Medulla oblongata (tissue), 1 donor: ENCODE data around the gene EP400.

Experiments used
- DNase-seq: peaks from one replicate; pipeline ENCODE4 v3.0.0-alpha.2; 2015; ENCODE audit errors: extremely low spot score

EP400 gene

DNA sequence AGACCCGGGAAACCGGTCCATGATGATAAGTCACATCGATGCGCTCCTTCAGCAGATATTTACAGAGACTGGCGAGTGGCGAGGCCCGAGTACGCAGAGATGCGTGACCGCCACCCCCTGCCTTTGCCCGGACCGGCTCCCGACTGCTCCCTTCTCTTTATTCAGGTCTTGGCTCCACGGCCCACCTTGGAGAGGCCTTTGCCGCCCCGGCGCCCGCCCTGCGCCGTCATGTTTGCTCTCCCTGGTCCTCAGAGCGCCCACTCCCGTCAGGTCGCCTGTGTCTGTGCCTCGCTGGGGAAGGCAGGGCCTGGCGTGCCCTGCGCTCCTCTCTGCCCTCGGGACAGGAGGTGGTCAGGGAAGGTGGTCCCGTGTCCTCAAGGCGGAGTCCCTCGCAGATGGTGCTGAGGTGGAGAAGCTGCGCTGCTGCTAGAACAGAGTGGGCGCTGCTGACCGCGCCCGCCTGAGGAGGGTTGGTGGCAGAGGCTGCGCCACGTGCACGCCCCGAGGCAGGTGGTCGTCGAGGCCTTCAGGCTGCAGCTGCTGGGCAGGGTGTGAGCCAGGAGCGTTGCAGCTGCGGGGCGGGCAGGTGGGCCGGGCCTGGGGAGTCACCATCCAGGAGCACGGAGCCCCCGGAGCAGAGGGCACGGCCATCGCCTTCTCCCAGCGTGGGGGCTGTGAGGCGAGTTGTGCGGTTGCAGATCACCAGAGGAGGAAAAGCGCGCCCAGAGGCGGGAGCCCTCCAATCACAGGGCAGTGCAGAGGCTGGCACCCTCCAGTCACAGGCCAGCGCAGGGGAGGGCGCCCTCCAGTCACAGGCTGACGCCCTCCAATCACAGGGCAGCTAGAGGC is 167.2 kb downstream of the EP400 start:
- DNase-seq: no peak

DNA sequence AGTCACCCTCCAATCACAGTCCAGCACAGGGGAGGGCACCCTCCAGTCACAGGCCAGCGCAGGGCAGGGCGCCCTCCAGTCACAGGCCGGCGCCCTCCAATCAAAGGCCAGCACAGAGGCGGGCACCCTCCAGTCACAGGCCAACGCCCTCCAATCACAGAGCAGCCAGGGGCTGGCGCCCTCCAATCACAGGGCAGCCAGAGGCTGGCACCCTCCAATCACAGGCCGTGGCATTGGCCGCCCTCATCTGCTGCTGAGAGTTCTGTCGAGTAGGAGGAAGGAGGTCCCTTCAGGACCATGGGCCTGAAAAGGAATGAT is 167.8 kb downstream of the EP400 start:
- no peak for DNase-seq

DNA sequence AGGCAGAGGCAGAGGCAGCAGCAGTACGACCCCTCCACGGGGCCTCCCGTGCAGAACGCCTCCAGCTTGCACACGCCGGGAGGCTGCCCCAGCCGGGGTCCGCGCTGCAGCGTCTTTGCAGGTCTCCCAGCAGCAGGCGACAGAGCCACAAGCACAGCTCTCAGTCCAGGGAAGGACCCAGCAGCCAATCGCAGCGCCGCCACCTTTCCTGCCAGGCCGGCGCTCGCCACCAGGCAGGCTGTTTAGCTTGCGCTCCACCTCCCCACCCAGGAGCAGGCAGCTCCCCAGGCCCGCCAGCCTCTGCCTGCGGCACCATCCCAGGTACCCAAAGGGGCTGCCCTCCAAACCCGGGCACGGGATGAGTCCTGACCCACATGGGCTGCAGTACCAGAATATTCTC is 169.1 kb downstream of the EP400 start:
- DNase-seq: no peak

DNA sequence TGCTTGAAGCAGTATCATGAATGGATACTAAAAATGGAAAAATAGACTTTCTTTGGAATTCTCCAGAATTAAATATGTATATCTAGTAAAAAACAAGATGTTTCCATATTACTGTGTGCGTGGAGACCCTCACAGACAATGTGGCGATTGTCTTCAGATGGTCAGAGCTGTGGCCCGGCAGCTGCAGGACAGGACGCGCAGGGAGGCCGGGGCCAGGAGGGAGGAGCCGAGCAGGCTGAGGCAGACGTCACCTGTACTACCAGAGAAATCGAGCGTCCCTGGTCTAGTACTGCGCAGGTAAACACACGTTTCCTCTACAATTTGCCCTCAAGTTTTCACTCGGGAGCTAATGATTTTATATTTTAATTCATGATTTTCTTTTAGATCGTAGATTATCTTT is 171.5 kb downstream of the EP400 start:
- no peak for DNase-seq

DNA sequence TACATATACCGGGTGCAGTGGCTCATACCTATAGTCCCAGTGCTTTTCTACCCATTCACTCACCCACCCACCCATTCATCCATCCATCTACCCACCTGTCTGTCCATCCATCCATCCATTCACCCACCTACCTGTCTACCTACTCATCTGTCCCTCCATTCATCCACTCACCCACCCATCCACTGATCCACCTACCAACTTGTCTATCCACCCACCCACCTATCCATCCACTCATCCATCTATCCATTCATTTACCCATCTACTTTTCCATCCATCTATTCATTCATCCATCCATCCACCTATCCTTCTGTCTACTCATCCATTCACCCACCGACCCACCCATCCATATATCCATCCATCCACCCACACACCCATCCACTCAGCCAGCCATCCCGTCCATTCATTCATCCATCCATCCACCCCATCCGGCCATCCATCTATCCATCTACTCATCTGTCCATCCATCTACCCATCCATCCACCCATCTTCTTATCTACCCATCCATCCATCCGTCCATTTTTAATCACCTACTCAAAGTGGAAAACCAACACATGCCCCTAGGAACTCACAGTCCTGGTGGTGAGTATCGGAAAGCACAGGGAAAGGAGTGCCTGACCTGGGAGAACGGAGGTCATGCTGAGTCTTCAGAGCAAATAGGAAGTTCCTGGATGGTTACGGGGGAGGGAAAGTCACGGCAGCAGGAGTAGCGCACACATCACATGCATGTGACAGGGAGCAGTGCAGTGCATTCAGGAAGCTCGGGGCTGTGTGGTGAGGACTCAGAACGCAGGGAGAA is 174.4 kb downstream of the EP400 start:
- no peak for DNase-seq

DNA sequence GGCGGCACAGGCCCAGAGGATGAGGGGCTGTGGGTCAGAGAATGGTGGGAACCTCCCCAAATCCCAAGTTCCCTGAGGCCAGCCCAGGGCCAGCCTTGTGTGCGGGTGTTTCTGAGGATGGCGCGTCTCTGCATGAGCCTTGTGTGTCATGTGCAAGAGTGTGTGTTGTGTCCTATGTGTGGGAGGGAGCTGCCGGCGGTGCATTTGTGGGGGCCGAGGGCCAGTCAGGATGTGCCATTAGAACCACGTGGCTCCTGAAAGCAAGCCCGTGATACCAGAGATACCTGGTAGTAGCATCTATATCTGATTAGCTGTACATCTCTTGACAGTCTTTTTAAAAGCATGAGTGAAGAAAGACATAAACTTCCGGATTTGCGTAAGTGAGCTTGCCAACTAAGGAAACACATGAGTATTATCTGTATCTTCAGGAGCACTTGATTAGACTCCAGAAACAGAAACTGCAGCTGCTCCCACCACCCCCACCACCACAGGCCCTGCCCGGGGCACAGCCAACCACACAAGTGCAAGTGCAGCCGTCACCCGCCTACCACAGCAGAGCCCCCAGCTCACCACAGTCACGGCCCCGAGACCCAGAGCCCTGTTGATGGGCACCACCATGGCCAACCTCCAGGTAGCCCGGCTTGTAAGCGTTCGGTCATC is 175.2 kb downstream of the EP400 start:
- DNase-seq: no peak

DNA sequence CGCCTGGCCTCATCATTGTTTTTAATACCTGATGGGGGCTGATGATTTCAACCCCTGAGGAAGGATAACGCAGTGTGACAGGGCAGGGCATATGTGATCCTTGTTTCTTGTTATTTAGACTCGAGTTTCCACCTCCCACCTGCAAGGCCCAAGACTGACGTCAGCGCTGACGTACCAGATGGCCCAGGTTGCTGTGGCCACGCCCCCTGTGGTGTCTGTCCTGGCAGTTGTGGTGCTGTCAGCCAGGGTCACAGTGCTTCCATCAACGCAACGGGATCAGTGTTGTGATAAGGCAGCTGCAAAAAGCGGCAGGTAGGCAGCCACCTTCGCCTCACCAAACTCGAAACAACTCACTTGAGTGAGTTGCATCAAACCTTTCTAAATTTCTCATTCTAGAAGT is 176.0 kb downstream of the EP400 start:
- no peak for DNase-seq

DNA sequence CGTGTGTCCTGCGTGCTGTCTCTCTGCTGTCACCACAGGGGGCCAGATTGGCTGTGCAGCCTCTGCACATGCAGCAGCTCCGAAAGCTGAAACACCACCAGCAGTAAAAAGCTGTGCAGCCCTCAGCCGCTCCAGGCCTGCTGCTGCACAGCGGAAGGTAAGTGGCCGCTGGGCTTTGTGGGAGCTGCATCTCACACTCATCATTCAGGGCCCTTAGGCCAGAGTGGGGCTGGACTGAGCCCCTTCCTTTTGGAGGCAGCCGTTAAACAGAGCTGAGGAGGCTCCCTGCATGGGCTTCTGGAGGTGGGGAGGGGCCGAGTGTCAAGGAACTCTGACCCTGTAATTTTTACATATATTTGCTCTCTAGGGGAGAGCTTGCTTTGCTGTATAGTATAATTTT is 177.3 kb downstream of the EP400 start:
- no peak for DNase-seq

DNA sequence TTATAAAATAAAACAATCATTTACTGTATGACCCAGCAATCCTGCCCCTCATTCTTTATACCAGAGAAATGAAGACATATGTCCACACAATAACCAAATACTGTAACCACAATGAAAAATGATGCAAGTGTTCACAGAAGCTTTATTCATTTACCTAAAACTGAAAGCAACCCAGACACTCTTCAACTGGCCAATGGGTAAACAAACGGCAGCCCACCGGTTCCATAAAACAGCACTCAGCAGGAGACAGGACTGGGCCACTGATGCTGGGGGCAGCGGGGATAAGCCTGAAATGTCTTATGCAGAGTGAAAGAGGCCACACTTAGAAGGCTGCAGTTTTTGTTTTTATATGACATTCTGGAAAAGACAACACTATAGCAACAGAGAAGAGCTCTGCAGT is 179.3 kb downstream of the EP400 start:
- no peak for DNase-seq

DNA sequence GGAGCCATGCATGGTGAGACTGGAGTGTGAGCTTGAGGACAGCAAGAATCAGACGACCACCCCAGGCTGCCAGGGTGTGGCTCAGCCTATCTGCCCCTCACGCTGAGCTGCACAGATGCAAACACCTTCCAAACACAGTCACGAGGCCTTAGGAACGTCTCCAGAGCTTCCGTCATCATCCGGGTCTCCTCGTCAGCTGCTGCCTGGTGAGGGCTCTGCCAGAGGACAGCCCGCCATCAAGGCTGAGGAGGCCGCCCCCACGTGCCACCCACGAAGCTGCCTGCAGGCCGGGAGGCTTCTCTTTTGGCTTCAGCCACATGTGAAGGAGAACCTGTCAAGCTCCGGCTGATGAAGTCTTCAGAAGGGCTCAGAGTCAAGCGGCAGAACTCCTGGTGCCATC is 180.9 kb downstream of the EP400 start:
- no peak for DNase-seq
